ENCODE data around the gene TRRAP. TPM values are rescaled to one million over a fixed set of nuclear protein-coding genes. Genes with fewer than 3 reads are reported as not detected.

Gene TRRAP
- total and polyA plus RNA-seq, 4 donors = 4.3 to 22.7 (median 10.1) TPM

GRCh38 chr7:98913026-98913425, 34.7 kb downstream of the TRRAP start:
- no peaks in the 10 kb centered on the region for H3K27me3 ChIP-seq (ENCODE audit: control insufficient read depth in 4 of 4, insufficient read depth in 4 of 4, low read length in 3 of 4)
- no peak overlapping the region for H3K27ac ChIP-seq (ENCODE audit: low read depth in 1 of 2, low read length in 2 of 2)
- no peak overlapping the region for H3K9ac ChIP-seq (ENCODE audit: low read depth in 1 of 2, low read length in 2 of 2)
- TF ChIP-seq FOXA1 (IDR thresholded peaks at IDR 0.05) = no peak
- no peak for TF ChIP-seq RAD21 (IDR thresholded peaks at IDR 0.05)
- TF ChIP-seq, protein P1, sequence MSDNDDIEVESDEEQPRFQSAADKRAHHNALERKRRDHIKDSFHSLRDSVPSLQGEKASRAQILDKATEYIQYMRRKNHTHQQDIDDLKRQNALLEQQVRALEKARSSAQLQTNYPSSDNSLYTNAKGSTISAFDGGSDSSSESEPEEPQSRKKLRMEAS (IDR thresholded peaks at IDR 0.05) = no peak
- no peak for TF ChIP-seq YY1 (IDR thresholded peaks at IDR 0.05)
- H3K9me3 ChIP-seq (ENCODE audit: control insufficient read depth in 4 of 4, low read length in 3 of 4) = no peaks in the 10 kb centered on the region
- peaks cover 32 to 80% (median 62%) of the 10 kb centered on the region in 4 donors for H3K36me3 ChIP-seq (ENCODE audit: control insufficient read depth in 4 of 4, insufficient read depth in 3 of 4, low read depth in 1 of 4, low read length in 3 of 4)
- no peaks in the 10 kb centered on the region for H3K4me1 ChIP-seq (ENCODE audit: control insufficient read depth in 4 of 4, insufficient read depth in 4 of 4, low read length in 3 of 4)
- DNase-seq (ENCODE audit: low spot score) = no peak
- 92% methylated on average over 8 of the region's 8 CpGs for WGBS
- H3K4me3 ChIP-seq (ENCODE audit: low read depth in 1 of 3, low read length in 3 of 3) = no peak overlapping the region

DNA sequence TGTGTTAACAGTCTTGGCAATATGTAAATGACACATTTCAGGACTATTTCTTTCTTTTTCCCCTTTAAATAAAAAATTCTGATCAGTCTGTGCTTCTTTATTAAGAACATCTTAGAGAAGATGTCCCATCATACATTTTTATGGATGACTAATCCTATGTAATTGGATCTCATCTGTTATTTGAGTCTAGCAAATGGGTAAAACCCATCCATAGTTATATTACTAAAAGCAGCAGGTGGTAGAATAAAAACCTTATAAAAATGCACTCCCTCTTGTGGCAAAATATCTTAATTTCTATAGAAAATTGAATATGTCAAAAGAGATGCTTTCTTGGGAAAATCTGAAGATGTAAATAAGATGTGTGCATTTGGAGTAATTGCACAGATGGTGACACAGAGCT, 35.3 kb downstream of the TRRAP start:
- no peak overlapping the region for H3K9ac ChIP-seq (ENCODE audit: low read depth in 1 of 2, low read length in 2 of 2)
- no peak overlapping the region for H3K4me3 ChIP-seq (ENCODE audit: low read depth in 1 of 3, low read length in 3 of 3)
- no peak for TF ChIP-seq TAF1 (conservative IDR thresholded peaks at IDR 0.05)
- H3K27me3 ChIP-seq (ENCODE audit: control insufficient read depth in 4 of 4, insufficient read depth in 4 of 4, low read length in 3 of 4) = no peaks in the 10 kb centered on the region
- H3K36me3 ChIP-seq (ENCODE audit: control insufficient read depth in 4 of 4, insufficient read depth in 3 of 4, low read depth in 1 of 4, low read length in 3 of 4) = peaks cover 31 to 79% (median 63%) of the 10 kb centered on the region in 4 donors
- no peaks in the 10 kb centered on the region for H3K4me1 ChIP-seq (ENCODE audit: control insufficient read depth in 4 of 4, insufficient read depth in 4 of 4, low read length in 3 of 4)
- no peak for DNase-seq (ENCODE audit: low spot score)
- no peaks in the 10 kb centered on the region for H3K9me3 ChIP-seq (ENCODE audit: control insufficient read depth in 4 of 4, low read length in 3 of 4)
- no peak overlapping the region for H3K27ac ChIP-seq (ENCODE audit: low read depth in 1 of 2, low read length in 2 of 2)

DNA sequence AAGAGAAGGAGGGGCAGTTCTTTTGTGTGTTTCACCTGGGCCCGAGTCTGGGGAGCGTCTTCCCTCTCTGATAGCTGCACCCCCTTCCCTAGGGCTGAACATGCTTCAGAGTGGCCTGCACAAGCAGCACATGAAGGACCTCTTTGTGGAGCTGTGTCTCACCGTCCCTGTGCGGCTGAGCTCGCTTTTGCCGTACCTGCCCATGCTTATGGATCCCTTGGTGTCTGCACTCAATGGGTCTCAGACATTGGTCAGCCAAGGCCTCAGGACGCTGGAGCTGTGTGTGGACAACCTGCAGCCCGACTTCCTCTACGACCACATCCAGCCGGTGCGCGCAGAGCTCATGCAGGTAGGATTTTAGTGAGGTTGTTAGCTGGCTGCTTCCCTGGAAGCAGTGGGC, 39.0 kb downstream of the TRRAP start:
- TF ChIP-seq GABPA (IDR thresholded peaks at IDR 0.05 in 1 of 2, conservative IDR thresholded peaks at IDR 0.05 in 1 of 2) (no peak), TAF1 (conservative IDR thresholded peaks at IDR 0.05) (no peak), NR2F2 (IDR thresholded peaks at IDR 0.05) (no peak), RAD21 (IDR thresholded peaks at IDR 0.05) (no peak)
- Histone ChIP-seq H3K4me1 (ENCODE audit: control insufficient read depth in 4 of 4, insufficient read depth in 4 of 4, low read length in 3 of 4) (peaks cover 0 to 8% (median 3%) of the 10 kb centered on the region in 4 donors), H3K27me3 (ENCODE audit: control insufficient read depth in 4 of 4, insufficient read depth in 4 of 4, low read length in 3 of 4) (no peaks in the 10 kb centered on the region), H3K9me3 (ENCODE audit: control insufficient read depth in 4 of 4, low read length in 3 of 4) (no peaks in the 10 kb centered on the region), H3K36me3 (ENCODE audit: control insufficient read depth in 4 of 4, insufficient read depth in 3 of 4, low read depth in 1 of 4, low read length in 3 of 4) (peaks cover 18 to 53% (median 42%) of the 10 kb centered on the region in 4 donors), H3K4me3 (ENCODE audit: low read depth in 1 of 3, low read length in 3 of 3) (no peak overlapping the region), H3K9ac (ENCODE audit: low read depth in 1 of 2, low read length in 2 of 2) (no peak overlapping the region), H3K27ac (ENCODE audit: low read depth in 1 of 2, low read length in 2 of 2) (no peak overlapping the region)
- WGBS = 97% methylated on average over 12 of the region's 12 CpGs
- DNase-seq (ENCODE audit: low spot score) = no peak

- no peak for DNase-seq (ENCODE audit: low spot score)
- H3K9me3 ChIP-seq (ENCODE audit: control insufficient read depth in 4 of 4, low read length in 3 of 4) = no peaks in the 10 kb centered on the region
- 93% methylated on average over 25 of the region's 25 CpGs for WGBS
- no peaks in the 10 kb centered on the region for H3K27me3 ChIP-seq (ENCODE audit: control insufficient read depth in 4 of 4, insufficient read depth in 4 of 4, low read length in 3 of 4)
- no peak overlapping the region for H3K9ac ChIP-seq (ENCODE audit: low read depth in 1 of 2, low read length in 2 of 2)
- peaks cover 6 to 44% (median 30%) of the 10 kb centered on the region in 4 donors for H3K36me3 ChIP-seq (ENCODE audit: control insufficient read depth in 4 of 4, insufficient read depth in 3 of 4, low read depth in 1 of 4, low read length in 3 of 4)
- TF ChIP-seq, protein P1 (IDR thresholded peaks at IDR 0.05) = no peak
- TF ChIP-seq FOXA1 (IDR thresholded peaks at IDR 0.05) (no peak), ATF3 (IDR thresholded peaks at IDR 0.05) (no peak), EGR1 (IDR thresholded peaks at IDR 0.05; ENCODE audit: low read depth in 2 of 2) (no peak), HNF4G (IDR thresholded peaks at IDR 0.05) (no peak)
- H3K27ac ChIP-seq (ENCODE audit: low read depth in 1 of 2, low read length in 2 of 2) = peak overlapping the region; percentile 76 to 77
- H3K4me1 ChIP-seq (ENCODE audit: control insufficient read depth in 4 of 4, insufficient read depth in 4 of 4, low read length in 3 of 4) = peaks cover 4 to 24% (median 17%) of the 10 kb centered on the region in 4 donors
- no peak overlapping the region for H3K4me3 ChIP-seq (ENCODE audit: low read depth in 1 of 3, low read length in 3 of 3)
These were observed 43.5 kb downstream of the TRRAP start for GRCh38 chr7:98921608-98922372.
